Left hindlimb (tissue), 1 donor: ENCODE results near the gene P3R3URF.

Experiments
- DNase-seq: peaks from one replicate; pipeline ENCODE4 v3.0.0-alpha.2; 2018

The P3R3URF gene

DNA sequence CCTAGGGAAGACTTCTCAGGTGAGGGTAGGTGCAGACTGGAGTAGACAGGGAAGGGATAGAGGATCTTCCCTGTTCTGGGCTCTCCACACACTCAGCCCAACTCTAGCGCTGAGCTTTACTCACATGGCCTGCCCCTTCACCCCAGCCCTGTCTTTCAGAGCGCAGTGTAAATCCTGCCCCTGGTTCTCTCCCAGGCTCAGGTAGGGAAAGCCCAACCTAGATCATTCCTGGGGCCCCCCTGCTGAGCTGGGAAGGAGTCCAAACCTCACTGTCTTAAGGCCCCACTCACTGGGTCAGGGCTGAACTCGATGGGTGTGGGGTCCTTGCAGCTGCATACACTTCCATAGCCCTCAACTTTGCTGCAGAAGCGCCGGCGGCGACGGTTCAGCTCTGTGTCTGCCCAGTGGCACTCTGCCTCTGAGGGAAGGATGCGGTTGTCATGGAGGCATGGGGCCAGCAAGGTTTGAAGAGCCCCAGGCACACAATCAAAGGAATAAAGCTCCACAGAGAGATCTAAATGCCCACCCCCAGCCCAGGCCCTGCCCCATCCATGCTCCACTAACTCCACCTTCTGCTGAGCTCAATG is 17.8 kb upstream of the P3R3URF start:
- no peak for DNase-seq

DNA sequence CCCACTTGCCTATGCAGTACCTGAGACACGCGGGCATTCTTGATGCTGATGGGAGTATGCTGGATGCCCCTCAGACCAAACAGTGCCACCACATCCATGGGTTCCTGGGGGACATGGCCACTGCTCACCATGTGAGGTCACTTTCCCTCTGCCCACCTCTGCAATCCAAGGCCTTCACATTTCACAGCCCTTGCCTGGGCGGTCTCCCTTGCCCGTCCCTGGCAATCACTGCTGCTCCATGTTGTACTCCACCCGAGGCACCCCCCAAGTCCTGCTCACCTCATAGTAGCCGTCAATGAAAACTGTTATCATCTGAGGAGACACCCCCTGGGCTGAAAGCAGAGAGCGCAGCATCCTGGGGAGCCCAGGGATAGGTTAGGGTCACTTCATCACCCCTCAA is 17.0 kb upstream of the P3R3URF start:
- DNase-seq = no peak

DNA sequence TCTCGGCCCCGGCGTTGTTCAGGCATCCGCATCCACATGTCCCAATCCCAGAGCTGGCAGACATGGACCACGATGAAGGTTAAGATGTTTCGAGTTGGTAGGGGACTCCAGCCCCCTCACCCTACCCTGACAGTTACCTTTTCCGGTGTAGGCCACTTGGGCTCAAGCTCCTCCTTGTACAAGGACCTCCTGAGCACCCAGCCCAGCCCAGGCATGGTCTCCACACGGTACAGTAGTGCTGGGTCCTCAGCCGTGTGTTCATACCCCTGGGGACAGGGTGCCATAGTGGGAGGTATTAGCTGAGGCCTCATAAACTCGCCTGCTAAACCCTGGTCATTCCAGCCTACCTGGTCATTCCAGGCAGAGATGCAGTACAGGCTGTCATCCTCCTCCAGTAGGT is 15.9 kb upstream of the P3R3URF start:
- DNase-seq = no peak

DNA sequence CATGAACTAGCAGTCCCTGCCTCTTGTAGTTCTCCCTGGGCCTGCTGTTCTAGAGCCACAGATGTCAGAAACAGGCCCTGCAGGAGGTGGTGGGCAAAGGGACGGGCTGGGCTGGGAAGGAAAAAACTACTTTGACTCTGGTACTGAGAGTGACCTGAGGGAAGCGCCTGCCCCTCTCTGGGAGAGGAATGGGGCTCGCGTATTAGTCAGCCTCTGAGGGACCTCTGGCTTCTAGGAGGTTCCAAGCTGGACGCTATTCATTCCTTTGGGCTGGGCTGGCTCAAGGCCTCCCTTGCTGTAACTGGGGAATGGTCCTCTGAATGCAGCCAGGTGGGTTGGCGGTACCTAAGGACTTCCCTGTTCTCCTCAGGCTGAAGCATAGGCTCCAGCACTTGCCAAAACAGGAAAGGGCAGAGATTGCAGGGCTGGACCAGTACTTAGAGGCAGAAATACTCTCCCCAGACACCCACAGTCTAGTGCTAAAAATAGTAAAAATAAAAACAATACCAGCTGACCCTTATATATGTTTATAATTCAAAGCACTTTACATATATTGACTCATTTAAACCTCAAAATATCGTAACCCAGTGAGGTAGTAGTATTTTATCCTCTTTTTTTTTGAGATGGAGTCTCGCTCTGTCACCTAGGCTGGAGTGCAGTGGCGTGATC is 14.9 kb upstream of the P3R3URF start:
- no peak for DNase-seq

DNA sequence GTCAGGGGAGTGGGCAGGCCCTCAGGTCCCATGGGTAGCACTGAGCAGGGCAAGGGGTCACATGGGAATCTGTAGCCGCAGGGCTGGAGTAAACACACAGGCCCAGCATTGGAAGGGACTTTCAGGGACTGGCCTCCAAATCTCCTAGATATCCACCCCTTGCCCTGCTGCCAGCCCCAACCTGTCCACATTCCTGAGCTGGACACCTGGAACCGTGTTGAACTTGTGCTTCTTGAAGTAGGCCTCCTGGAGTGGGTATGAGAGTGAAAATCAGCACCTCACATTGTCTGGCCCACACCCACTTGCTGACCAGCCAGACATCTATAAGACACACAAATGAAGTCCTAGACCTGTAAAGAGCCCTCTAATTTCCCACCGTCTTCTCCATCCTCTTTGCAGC is 14.3 kb upstream of the P3R3URF start:
- DNase-seq = no peak

DNA sequence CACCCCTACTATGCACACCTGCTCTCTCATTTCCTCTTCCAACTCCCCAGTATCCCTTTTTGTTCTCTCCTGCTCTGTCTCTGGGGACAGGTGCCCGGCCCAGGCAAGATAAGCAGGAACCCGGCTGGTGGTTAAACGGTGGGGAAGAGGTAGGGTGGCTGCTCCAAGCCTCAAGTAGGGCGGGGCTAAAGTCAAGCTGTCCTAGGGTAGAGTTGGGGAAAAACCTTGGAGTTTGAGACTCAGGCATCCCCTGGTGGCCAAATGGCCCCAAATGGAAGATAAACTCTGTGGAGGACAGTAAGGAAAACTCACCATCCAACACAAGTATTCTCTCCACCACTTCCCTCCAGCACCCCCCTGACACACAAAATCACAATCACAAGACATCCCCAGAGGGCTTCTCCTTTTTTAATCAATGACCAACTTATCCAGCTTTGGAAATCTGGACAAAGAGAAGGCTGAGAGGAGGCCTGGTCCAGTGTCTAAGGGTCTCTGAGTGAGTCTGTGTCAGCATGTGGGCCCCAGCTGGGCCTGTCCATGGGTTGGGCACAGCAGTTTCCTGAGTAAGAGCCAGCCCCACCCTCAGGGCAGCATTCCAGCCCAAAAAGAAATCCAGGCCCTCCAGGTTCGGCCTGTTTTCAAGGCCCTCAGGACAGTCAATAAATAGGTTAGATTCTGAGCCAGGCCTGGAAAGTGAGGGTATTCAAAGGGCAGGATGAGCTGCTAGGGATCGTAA is 12.2 kb upstream of the P3R3URF start:
- no peak for DNase-seq

- DNase-seq = no peak
Measured at GRCh38 chr1:46187106-46187869, 11.0 kb upstream of the P3R3URF start.

GRCh38 chr1:46186076-46186475 is 9.8 kb upstream of the P3R3URF start:
- DNase-seq = no peak

DNA sequence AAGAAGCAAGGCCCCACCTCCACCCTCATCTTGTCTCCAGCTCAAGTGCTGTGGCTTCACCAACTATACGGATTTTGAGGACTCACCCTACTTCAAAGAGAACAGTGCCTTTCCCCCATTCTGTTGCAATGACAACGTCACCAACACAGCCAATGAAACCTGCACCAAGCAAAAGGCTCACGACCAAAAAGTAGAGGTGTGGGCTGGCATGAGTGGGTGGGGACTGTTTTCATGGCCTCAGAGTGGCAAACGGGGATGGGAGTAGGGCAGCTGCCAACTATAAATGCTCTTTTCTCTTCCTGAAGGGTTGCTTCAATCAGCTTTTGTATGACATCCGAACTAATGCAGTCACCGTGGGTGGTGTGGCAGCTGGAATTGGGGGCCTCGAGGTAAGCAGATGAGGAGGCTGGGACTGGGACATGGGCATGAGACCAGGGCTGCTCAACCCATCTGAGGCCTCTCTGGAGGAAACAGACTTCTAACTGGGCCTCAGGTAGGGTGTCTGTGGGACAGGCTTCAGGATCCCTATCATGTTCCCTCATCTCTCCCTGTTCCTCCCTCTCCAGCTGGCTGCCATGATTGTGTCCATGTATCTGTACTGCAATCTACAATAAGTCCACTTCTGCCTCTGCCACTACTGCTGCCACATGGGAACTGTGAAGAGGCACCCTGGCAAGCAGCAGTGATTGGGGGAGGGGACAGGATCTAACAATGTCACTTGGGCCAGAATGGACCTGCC is 8.8 kb upstream of the P3R3URF start:
- no peak for DNase-seq

DNA sequence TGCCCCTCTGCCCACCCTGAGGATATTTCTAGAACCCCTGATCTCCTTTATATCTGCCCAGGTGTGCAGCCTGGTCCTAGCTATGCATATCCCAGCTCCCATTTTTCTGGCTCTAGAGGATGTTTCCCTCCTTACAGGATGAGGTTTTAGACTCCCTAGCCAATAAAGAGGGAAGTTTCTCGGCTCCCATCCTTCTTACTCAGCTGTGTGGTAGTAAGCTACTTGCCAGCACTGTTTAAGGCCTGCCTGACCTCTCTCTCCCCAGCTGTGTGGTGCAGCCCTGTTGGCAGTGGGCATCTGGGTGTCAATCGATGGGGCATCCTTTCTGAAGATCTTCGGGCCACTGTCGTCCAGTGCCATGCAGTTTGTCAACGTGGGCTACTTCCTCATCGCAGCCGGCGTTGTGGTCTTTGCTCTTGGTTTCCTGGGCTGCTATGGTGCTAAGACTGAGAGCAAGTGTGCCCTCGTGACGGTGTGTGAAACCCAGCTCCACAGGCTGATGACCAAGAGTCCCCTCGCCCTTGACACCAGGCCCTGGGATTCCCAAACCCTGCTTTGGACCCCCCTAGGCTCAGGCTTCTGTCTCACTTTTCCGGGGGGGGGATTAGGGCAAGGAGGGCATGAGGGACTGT is 7.8 kb upstream of the P3R3URF start:
- no peak for DNase-seq

DNA sequence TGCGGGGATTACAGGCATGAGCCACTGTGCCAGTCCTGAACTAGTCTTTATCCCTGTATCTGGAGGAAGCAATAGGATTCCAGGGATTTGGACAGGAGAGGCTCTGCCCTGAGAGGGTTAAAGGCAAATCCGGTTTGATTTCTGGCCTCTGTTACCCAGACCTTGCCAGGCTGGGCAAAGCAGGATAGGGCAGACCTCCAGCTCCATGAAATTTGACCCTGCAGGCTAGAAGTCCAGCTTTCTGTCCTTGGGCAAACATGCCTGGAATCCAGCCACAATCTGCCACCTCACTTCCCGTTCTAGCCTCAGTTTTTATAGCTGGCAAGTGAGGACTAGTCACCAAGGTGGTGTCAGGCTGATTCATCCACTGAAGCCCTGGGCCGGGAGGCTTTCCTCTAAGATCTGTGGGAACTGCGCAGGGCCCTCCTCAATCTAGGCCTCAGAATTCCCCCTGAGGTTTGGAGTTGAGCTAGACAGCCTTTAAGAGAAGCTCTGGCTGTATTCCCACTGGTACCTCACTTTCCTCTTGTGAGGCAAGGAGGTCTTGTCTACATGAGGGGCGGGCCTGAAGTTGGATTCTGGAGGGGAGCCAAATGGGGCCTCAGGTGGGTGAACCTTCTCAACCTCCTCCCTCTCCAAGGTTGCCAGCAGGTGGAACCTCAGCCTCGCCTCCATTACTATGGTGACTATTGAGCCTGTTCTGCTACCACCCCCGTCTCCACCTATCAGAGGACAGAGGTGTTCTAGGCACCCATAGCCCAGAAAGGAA is 7.0 kb upstream of the P3R3URF start:
- peak; percentile 82 for DNase-seq

- peak; percentile 7 for DNase-seq
Measured at GRCh38 chr1:46181343-46182260, 5.3 kb upstream of the P3R3URF start.

DNA sequence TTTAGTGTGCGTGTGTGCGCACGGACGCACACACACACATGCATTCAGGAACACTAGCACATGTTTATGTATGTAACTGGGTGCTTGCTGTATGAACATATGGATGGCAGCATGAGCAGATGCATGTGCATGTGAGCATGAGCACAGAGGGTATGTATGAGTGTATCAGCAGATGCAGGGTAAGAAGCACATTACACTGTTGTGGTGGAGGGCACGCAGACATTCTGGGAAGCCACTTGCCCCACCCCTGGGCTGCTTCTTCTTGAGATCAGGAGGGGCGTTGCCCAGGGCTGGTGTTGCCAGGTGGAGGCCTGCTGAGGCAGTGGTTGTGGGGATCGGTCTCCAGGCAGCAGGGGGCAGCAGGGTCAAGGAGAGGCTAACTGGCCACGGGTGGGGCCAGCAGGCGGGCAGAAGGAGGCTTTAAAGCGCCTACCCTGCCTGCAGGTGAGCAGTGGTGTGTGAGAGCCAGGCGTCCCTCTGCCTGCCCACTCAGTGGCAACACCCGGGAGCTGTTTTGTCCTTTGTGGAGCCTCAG is 3.9 kb upstream of the P3R3URF start:
- no peak for DNase-seq

DNA sequence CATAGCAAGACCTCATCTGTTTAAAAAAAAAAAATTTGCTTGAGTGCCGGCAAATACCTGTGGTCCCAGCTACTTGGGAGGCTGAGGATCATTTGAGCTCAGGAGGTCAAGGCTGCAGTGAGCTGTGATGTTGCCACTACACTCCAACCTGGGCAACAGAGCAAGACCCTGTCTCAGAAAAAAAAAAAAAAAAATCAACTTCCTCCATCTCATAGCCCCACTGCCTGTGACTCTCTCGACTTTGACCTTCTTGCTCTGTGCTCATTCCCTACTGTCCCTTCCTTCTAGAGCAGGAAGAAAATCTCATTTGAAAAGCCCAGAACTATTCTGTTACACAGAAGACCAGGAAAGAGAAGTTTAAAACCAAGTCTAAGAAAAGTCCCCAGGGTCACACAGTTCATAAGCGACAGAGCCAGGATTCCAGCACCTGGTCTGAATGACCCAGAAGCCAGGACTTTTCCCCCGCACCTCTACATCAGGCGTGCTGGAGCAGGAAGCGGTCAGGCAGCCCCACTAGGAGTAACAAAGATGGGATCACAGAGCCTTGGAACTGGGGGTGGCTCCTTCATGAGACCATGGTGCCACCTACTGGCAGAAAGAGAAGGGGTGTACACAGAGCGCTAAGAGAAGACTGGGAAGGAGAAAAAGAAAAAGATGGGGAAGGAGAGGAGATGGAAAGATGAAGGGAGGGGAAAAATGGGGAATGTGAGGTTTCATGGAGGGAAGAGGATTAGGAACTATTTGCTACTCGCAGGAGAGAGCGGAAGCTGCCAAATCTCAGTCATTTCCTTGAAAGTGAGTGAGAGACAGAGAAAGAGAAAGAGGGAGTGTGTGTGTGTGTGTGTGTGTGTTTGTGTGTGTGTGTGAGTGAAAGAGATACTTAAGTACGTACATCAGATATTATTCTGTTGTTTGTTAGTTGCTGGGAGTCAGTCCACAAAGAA is 3.1 kb upstream of the P3R3URF start:
- DNase-seq = peak; percentile 87

DNA sequence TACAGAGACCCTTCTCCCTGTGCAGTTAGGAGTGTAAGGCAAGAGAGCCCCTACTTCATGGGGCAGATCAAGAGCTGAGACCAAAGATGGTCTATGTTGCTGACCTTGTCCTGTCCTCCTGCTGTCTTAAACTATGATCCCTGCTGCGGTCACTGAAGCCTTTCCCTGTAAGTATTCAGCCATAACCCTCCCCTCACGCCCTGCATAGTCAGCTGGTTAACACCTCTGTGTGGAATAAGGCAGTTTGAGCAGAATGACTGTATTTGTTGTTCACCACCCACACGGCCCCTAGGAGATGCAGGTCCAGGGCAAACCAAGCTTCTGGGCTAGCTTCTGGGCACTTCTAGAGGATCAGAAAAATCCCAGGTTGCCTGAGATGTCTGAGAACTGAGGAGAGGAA is 1.0 kb downstream of the P3R3URF start:
- no peak for DNase-seq

DNA sequence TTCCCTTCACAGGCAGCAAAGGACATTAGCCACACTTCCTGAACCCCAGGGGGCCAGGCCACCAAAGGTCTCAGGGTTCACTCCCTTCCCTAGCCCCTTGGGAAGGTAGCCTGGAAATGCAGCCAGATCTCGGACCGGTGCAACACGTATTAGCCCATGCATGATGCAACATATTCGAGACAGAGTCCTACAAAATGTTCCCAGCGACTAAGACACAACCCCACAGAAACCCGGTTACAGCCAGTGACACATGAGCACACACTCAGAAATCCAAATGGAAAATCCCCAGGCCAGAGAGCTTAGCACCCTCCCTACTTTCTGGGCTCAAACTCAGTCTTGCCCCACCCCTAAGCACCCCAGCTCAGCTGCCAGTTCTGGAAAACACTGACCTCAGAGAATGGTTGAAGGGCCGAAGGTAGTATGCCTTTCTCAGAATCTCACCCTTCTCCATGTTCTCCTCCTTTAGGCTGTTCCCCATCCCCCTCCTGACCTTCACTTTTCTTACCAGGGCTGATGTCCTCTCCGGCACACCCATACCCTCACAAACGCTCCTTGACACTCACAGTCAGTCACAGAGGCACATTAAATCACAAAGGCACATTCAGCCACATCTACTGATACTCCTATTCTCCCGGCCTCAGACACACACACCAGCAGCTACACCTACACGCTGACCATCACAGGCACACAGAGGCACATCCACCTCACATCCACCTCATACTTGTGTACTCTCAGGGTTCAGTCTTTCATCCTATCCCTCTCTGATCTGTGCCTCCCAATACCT is 1.6 kb downstream of the P3R3URF start, which contains the start of gene TSPAN1:
Gene TSPAN1, plus strand, starts transcription at position 640 of the 784 bp plus-strand sequence. CDS start 6,021 bp downstream, outside the sequence.
- DNase-seq = no peak

DNA sequence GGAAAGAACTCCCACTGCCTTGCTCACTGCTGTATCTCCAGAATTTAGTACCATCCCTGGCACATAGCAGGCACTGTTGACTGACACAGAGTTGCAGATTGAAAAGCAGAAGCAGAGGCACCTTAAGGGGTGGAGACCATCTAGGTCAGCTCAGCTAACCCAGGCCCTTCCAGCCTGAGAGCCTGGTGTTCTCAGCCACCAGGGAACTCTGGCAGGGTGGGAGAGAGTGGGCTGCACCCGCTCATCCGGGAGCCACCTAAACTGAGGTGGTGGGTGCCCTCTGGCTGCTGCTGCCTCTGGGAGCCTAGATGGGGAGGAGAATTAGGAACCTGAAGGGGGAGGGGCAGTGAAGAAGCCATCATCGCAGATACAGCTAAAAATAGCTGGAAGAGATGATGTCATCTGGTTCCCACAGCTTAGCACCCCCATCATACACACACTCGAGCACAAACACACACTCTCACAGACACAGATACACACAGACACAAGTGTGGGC is 2.9 kb downstream of the P3R3URF start:
- no peak for DNase-seq

GRCh38 chr1:46172321-46172720 is 4.0 kb downstream of the P3R3URF start:
- DNase-seq = no peak
